Esophagus muscularis mucosa (tissue), 4 donors: Measurements from ENCODE around the gene DCC.

Experiments used
- EP300 ChIP-seq: sonication (generic); formaldehyde crosslinking; IDR thresholded peaks from one replicate; pipeline ENCODE4 v1.6.1; 2017; ENCODE audit warnings: antibody characterized with exemption
- POLR2A ChIP-seq: fragments of 450-650 bp; IDR thresholded peaks from one replicate; pipeline ENCODE4 v1.6.1; 2017; ENCODE audit warnings: antibody characterized with exemption, moderate library complexity, mild to moderate bottlenecking, low read depth
- POLR2AphosphoS5 ChIP-seq, 2 donors: sonication (generic); formaldehyde crosslinking; IDR thresholded peaks; one replicate each; pipeline ENCODE4 v1.6.1; 2017; ENCODE audit warnings: antibody characterized with exemption in 2 of 2
- TF ChIP-seq, protein P1 (sequence below), 3 experiments: fragments of 200-600 bp in 2 of 3; fragments of 450-650 bp in 1 of 3; sonication (generic) in 2 of 3; IDR thresholded peaks; one replicate each; pipeline ENCODE4 v1.5.1; 2017 to 2019; ENCODE audit warnings: antibody characterized with exemption in 3 of 3, mild to moderate bottlenecking in 2 of 3, moderate library complexity in 1 of 3

DNA sequence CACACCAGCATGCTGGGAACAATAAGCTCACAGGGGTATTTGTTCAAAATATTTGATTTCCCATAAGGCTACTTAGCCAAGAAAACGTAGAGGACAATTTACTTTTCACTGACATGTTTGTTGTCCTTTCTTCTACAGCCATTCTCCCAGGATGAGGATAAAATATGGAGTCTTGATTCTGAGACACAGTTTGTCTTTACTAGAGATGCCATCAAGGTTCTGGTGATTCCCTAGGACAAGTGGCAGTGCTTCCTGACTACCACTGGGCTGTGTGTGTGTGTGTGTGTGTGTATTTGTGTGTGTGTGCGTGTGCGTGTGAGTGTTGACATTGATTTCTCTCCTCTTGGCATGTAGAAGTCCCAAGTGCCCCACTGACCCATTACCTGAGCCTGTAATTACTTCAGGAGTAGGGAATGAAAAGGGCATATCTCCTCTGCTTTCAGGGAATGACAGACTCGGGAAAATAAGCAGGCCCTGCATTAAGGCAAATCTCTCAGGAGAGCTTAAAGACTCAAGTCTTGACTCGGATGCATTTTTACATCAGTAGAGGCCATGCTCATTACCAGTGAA, 761.6 kb downstream of the DCC start:
- TF ChIP-seq, protein P1, sequence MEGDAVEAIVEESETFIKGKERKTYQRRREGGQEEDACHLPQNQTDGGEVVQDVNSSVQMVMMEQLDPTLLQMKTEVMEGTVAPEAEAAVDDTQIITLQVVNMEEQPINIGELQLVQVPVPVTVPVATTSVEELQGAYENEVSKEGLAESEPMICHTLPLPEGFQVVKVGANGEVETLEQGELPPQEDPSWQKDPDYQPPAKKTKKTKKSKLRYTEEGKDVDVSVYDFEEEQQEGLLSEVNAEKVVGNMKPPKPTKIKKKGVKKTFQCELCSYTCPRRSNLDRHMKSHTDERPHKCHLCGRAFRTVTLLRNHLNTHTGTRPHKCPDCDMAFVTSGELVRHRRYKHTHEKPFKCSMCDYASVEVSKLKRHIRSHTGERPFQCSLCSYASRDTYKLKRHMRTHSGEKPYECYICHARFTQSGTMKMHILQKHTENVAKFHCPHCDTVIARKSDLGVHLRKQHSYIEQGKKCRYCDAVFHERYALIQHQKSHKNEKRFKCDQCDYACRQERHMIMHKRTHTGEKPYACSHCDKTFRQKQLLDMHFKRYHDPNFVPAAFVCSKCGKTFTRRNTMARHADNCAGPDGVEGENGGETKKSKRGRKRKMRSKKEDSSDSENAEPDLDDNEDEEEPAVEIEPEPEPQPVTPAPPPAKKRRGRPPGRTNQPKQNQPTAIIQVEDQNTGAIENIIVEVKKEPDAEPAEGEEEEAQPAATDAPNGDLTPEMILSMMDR (IDR thresholded peaks at IDR 0.05): no peak
- no peak for TF ChIP-seq POLR2A
- no peak for TF ChIP-seq EP300
- TF ChIP-seq POLR2AphosphoS5 (IDR thresholded peaks at IDR 0.05): no peak
